Neural cell (in vitro differentiated cells): ENCODE measurements around the gene CDK6. TPM values are rescaled to one million over a fixed set of nuclear protein-coding genes. Genes with fewer than 3 reads are reported as not detected.

Source experiments
- H2AFZ ChIP-seq: fragments of 200-600, 300-800 bp; sonication (generic), shearing (Covaris generic); 2 replicates; pipeline ENCODE4 v1.6.0; 2014; ENCODE audit warnings: low read depth, mild to moderate bottlenecking, antibody characterized with exemption, low read length, moderate library complexity
- H3F3A ChIP-seq: fragments of 200-600 bp; shearing (Covaris generic); 2 replicates; pipeline ENCODE4 v1.6.1; 2016; ENCODE audit warnings: mild to moderate bottlenecking, moderate library complexity, mixed read lengths, antibody characterized with exemption, low read length; ENCODE audit not compliant: insufficient read depth, poor library complexity, severe bottlenecking
- H3K27ac ChIP-seq: fragments of 200-600, 300-800 bp; sonication (generic), shearing (Covaris generic); 2 replicates; pipeline ENCODE4 v1.5.1; 2014; ENCODE audit warnings: mild to moderate bottlenecking, low read length, moderate library complexity
- H3K27me3 ChIP-seq: fragments of 300-800, 200-600 bp; sonication (generic), shearing (Covaris generic); 2 replicates; pipeline ENCODE4 v1.6.0; 2014; ENCODE audit warnings: mild to moderate bottlenecking, low read depth, low read length, moderate library complexity; ENCODE audit not compliant: insufficient read depth
- H3K36me3 ChIP-seq: fragments of 300-800, 200-600 bp; sonication (generic), shearing (Covaris generic); 2 replicates; pipeline ENCODE4 v1.5.1; 2014; ENCODE audit warnings: mild to moderate bottlenecking, antibody characterized with exemption, low read length, moderate library complexity; ENCODE audit not compliant: insufficient read depth
- H3K4me2 ChIP-seq: fragments of 300-800, 200-600 bp; sonication (generic), shearing (Covaris generic); 2 replicates; pipeline ENCODE4 v1.6.0; 2014; ENCODE audit warnings: mild to moderate bottlenecking, low read length
- H3K4me3 ChIP-seq: fragments of 300-800, 200-600 bp; sonication (generic), shearing (Covaris generic); 2 replicates; pipeline ENCODE4 v1.5.1; 2014; ENCODE audit warnings: mild to moderate bottlenecking, low read length, moderate library complexity
- H3K79me2 ChIP-seq: fragments of 200-600 bp; shearing (Covaris generic); replicated peaks from 2 replicates; pipeline ENCODE4 v1.6.0; 2014; ENCODE audit warnings: mild to moderate bottlenecking, low read length, moderate library complexity; ENCODE audit not compliant: insufficient read depth
- H3K9ac ChIP-seq: fragments of 300-800, 200-600 bp; sonication (generic), shearing (Covaris generic); 2 replicates; pipeline ENCODE4 v1.6.1; 2016; ENCODE audit warnings: mild to moderate bottlenecking, low read length, mixed read lengths
- H3K9me2 ChIP-seq: fragments of 200-600 bp; shearing (Covaris generic); 2 replicates; pipeline ENCODE4 v1.6.1; 2016; ENCODE audit warnings: mild to moderate bottlenecking, low read length, mixed read lengths; ENCODE audit not compliant: insufficient read depth
- H3K9me3 ChIP-seq: fragments of 200-600, 300-800 bp; sonication (generic), shearing (Covaris generic); 2 replicates; pipeline ENCODE4 v1.6.1; 2016; ENCODE audit warnings: mild to moderate bottlenecking, mixed run types, low read length, moderate library complexity, mixed read lengths
- H4K20me1 ChIP-seq: fragments of 200-600 bp; shearing (Covaris generic); 2 replicates; pipeline ENCODE4 v1.6.1; 2016; ENCODE audit warnings: mild to moderate bottlenecking, mixed run types; ENCODE audit not compliant: insufficient read depth
- EP300 ChIP-seq: fragments of 450-650 bp; conservative IDR thresholded peaks from 2 replicates; pipeline ENCODE4 v1.6.1; 2014; ENCODE audit warnings: antibody characterized with exemption, mild to moderate bottlenecking, moderate library complexity; ENCODE audit not compliant: poor library complexity, severe bottlenecking
- EZH2 ChIP-seq: fragments of 200-600, 300-800 bp; shearing (Covaris generic), sonication (generic); IDR thresholded peaks from 2 replicates; pipeline ENCODE4 v1.6.1; 2014; ENCODE audit warnings: antibody characterized with exemption, low read length, borderline replicate concordance, mild to moderate bottlenecking; ENCODE audit not compliant: insufficient read depth, poor library complexity, severe bottlenecking
- MXI1 ChIP-seq: fragments of 450-650 bp; conservative IDR thresholded peaks from 2 replicates; pipeline ENCODE4 v1.6.1; 2014; ENCODE audit warnings: antibody characterized with exemption, mild to moderate bottlenecking; ENCODE audit not compliant: poor library complexity, severe bottlenecking
- POLR2AphosphoS5 ChIP-seq: IDR thresholded peaks from 2 replicates; pipeline ENCODE4 v1.6.1; 2012
- RAD21 ChIP-seq: fragments of 450-650 bp; conservative IDR thresholded peaks from 2 replicates; pipeline ENCODE4 v1.6.1; 2014; ENCODE audit warnings: antibody characterized with exemption, mild to moderate bottlenecking, moderate library complexity
- TAF1 ChIP-seq: IDR thresholded peaks from 2 replicates; pipeline ENCODE4 v1.6.1; 2012; ENCODE audit warnings: low read depth
- polyA plus RNA-seq: library from polyadenylated mRNA; depleted of rRNA; stranded (reverse); fragments of >200 nt; gene quantifications from 2 replicates; pipeline ENCODE4 v1.2.3, GENCODE V29; 2014
- TF ChIP-seq, protein P1 (sequence below): IDR thresholded peaks from 2 replicates; pipeline ENCODE4 v1.6.1; 2012; ENCODE audit warnings: borderline replicate concordance
- TF ChIP-seq, protein P2 (sequence below): fragments of 450-650 bp; IDR thresholded peaks from 2 replicates; pipeline ENCODE4 v1.5.1; 2014; ENCODE audit warnings: antibody characterized with exemption, mild to moderate bottlenecking, moderate library complexity; ENCODE audit not compliant: poor library complexity, severe bottlenecking

Gene CDK6
- polyA plus RNA-seq, 1 donor from 2014 or later, result 4.1 TPM

DNA sequence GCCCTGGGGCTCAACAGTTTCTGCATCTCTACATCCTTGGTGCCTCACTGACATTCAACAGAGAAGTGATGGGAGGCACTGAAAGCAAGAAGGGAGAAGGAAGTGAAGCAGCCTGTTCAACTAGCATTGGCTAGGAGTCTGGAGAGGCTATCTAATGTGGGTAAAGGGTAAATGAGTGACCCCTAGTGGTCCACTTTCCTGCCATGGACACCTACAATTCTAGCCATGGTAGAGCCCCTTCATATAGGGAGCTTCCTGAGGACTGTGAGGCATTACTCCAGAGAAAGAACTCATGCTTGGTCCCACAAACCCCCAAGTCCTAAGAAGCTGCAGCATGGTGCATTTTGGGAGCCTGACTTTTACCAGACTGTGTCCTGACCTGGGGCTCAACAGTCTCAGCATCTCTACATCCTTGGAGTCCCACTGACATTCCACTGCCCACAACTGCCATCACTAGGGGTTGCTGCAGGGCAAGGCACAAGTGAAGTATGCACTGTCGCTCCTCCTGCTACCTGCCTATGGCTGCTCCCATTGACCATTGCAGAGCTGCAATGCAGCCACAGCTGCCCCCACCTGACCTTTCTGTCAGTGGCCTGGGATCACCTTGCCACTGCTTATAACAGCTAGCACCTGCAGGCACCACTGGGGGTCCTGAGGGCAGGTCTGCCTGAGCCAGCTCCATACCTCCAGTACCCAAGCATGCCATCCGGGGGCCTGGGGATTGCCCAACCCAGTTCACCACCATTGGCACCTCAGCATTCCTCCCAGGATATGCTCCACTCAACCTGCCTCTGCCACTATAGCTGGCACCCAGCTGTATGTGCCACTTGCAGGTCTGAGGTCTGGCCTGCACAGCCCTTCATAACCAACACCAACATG is 44.1 kb upstream of the CDK6 start:
- no peaks in the 10 kb centered on the region for H3K9me2 ChIP-seq
- no peak overlapping the region for H3K4me2 ChIP-seq
- no peaks in the 10 kb centered on the region for H4K20me1 ChIP-seq
- H2AFZ ChIP-seq, result no peak overlapping the region
- H3K9ac ChIP-seq, result no peak overlapping the region
- H3K9me3 ChIP-seq, result no peaks in the 10 kb centered on the region
- H3K4me3 ChIP-seq, result no peak overlapping the region
- no peak overlapping the region for H3K27ac ChIP-seq
- TF ChIP-seq POLR2AphosphoS5, result no peak
- TF ChIP-seq TAF1, result no peak
- no peak for TF ChIP-seq EP300
- no peak for TF ChIP-seq MXI1
- TF ChIP-seq, protein P1, sequence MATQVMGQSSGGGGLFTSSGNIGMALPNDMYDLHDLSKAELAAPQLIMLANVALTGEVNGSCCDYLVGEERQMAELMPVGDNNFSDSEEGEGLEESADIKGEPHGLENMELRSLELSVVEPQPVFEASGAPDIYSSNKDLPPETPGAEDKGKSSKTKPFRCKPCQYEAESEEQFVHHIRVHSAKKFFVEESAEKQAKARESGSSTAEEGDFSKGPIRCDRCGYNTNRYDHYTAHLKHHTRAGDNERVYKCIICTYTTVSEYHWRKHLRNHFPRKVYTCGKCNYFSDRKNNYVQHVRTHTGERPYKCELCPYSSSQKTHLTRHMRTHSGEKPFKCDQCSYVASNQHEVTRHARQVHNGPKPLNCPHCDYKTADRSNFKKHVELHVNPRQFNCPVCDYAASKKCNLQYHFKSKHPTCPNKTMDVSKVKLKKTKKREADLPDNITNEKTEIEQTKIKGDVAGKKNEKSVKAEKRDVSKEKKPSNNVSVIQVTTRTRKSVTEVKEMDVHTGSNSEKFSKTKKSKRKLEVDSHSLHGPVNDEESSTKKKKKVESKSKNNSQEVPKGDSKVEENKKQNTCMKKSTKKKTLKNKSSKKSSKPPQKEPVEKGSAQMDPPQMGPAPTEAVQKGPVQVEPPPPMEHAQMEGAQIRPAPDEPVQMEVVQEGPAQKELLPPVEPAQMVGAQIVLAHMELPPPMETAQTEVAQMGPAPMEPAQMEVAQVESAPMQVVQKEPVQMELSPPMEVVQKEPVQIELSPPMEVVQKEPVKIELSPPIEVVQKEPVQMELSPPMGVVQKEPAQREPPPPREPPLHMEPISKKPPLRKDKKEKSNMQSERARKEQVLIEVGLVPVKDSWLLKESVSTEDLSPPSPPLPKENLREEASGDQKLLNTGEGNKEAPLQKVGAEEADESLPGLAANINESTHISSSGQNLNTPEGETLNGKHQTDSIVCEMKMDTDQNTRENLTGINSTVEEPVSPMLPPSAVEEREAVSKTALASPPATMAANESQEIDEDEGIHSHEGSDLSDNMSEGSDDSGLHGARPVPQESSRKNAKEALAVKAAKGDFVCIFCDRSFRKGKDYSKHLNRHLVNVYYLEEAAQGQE, result no peak
- H3K36me3 ChIP-seq, result no peaks in the 10 kb centered on the region
- no peaks in the 10 kb centered on the region for H3K27me3 ChIP-seq
- no peaks in the 10 kb centered on the region for H3K79me2 ChIP-seq
- no peaks in the 10 kb centered on the region for H3F3A ChIP-seq

DNA sequence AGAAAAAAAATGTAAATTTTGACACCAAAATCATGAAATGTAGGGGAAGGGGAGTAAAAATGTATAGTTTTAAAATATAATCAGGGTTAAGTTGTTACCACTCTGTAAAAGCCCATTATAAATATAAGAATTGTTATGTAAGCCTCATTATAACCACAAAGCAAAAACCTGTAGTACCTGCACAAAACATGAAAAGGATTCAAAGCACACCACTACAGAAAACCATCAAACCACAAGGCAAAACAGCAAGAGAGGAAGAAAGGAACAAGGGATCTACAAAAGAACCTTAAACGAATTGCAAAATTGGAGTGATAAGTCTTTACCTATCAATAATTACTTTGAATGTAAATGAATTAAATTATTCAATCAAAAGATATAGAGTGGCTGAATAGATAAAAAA is 41.0 kb upstream of the CDK6 start:
- no peaks in the 10 kb centered on the region for H3K79me2 ChIP-seq
- H2AFZ ChIP-seq, result no peak overlapping the region
- H3K36me3 ChIP-seq, result no peaks in the 10 kb centered on the region
- H3K4me3 ChIP-seq, result no peak overlapping the region
- no peaks in the 10 kb centered on the region for H3F3A ChIP-seq
- no peaks in the 10 kb centered on the region for H3K9me2 ChIP-seq
- H3K9ac ChIP-seq, result no peak overlapping the region
- H3K9me3 ChIP-seq, result no peaks in the 10 kb centered on the region
- no peak overlapping the region for H3K27ac ChIP-seq
- no peak for TF ChIP-seq EP300
- TF ChIP-seq EZH2, result no peak
- TF ChIP-seq, protein P2, sequence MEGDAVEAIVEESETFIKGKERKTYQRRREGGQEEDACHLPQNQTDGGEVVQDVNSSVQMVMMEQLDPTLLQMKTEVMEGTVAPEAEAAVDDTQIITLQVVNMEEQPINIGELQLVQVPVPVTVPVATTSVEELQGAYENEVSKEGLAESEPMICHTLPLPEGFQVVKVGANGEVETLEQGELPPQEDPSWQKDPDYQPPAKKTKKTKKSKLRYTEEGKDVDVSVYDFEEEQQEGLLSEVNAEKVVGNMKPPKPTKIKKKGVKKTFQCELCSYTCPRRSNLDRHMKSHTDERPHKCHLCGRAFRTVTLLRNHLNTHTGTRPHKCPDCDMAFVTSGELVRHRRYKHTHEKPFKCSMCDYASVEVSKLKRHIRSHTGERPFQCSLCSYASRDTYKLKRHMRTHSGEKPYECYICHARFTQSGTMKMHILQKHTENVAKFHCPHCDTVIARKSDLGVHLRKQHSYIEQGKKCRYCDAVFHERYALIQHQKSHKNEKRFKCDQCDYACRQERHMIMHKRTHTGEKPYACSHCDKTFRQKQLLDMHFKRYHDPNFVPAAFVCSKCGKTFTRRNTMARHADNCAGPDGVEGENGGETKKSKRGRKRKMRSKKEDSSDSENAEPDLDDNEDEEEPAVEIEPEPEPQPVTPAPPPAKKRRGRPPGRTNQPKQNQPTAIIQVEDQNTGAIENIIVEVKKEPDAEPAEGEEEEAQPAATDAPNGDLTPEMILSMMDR, result no peak
- TF ChIP-seq RAD21, result no peak
- no peak for TF ChIP-seq TAF1
- no peak for TF ChIP-seq MXI1
- TF ChIP-seq, protein P1, result no peak
- H3K4me2 ChIP-seq, result no peak overlapping the region
- no peaks in the 10 kb centered on the region for H4K20me1 ChIP-seq
- H3K27me3 ChIP-seq, result no peaks in the 10 kb centered on the region
